ENCODE data around the gene CNP. TPM values are rescaled to one million over a fixed set of nuclear protein-coding genes. Genes with fewer than 3 reads are reported as not detected.

The CNP gene
- total and polyA plus RNA-seq, 2 of the 8 experiments (the other 6 are each of a cell fraction or from before 2014, with no cell fraction given), result 21.9 to 60.6 TPM

DNA sequence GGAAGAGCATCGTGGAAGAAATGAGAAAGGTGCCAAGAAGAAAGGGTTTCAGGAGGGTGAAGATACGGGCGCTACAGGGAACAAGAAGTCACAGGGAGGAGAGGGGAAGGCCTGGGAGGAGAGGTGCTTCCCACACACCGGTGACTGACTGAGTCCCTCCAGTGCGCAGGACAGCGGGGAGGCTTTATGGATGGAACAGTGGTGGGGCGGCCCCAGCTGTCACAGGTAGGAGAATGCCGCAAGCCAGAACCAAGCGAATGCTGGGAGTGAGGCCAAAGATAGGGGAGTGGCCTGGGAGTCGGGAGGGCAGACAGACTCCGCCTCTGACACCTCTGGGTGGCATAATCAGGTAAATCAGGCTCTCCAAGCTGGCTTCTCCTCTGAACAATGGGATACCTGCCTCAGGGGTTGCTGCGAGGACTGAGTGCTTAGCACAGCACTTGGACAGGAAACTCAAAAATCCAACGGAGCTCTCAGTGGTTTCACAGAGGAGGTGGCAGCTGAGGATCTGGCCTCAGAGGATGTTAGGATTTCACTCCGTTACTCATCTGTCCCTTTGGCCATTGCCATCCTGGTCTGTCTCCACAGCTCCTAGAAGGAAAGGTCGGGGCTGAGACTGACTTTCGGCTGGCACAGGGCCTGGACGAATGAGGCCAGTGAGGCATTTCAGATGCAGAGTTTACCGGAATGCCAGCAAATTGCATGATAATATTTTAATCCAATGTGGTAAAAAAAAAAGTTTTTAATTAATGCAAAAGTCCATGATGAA lies 717 bp upstream of the CNP start:
- Histone ChIP-seq H3K23me2 (ENCODE audit: low read depth, low read length) (peaks cover 8% of the 10 kb centered on the region; the same call in 1 of the 2 replicates), H3K14ac (ENCODE audit: insufficient read length) (no peak overlapping the region), H3K27me3 (replicated peaks in 1 of 4; ENCODE audit: control insufficient read depth in 3 of 4, extremely low read depth in 1 of 4, insufficient read depth in 3 of 4, low read length in 3 of 4) (no peaks in the 10 kb centered on the region), H3K79me1 (ENCODE audit: low read depth, low read length) (peaks cover 3% of the 10 kb centered on the region; the same call in 1 of the 2 replicates), H3K27ac (ENCODE audit: low read depth, low read length) (peak overlapping the region; percentile 61), H3K23ac (ENCODE audit: insufficient read length) (no peak overlapping the region), H4K91ac (replicated peaks; ENCODE audit: insufficient read length, low read length) (peak overlapping the region; percentile 45), H2BK5ac (ENCODE audit: low read depth, low read length) (no peak overlapping the region), H3K9ac (replicated peaks in 1 of 4; ENCODE audit: extremely low read depth in 1 of 4, low read depth in 3 of 4, low read length in 3 of 4) (peak overlapping the region in 3 of 4 experiments; percentile 9 to 53 (median 19); a peak in 4 of 7 replicates), H4K5ac (ENCODE audit: insufficient read length, low read depth, low read length) (peak overlapping the region; percentile 50), H2BK20ac (ENCODE audit: low read length) (no peak overlapping the region), H3K79me2 (ENCODE audit: control insufficient read depth in 1 of 2, insufficient read depth in 2 of 2, low read length in 2 of 2) (no peaks in the 10 kb centered on the region), H3K4me3 (ENCODE audit: extremely low read depth in 1 of 4, insufficient read depth in 2 of 4, low read depth in 3 of 4, low read length in 4 of 4) (peak overlapping the region; percentile 71 to 96 (median 78)), H2AK5ac (ENCODE audit: low read depth, low read length) (0 out of 2 replicates have a peak overlapping the region, but pooled peaks have one; percentile 1), H3K18ac (ENCODE audit: extremely low read depth, low read length) (no peak overlapping the region; the same call in 1 of the 2 replicates), H3K36me3 (ENCODE audit: control insufficient read depth in 2 of 4, insufficient read depth in 4 of 4, low read length in 3 of 4) (peaks cover 0 to 3% (median under 1%) of the 10 kb centered on the region in 4 experiments; a peak in 1 of 8 replicates), H3K56ac (replicated peaks; ENCODE audit: insufficient read length, low read depth, low read length) (no peak overlapping the region), H3K4me2 (ENCODE audit: insufficient read depth in 1 of 2, low read depth in 2 of 2, low read length in 2 of 2) (peak overlapping the region; percentile 86 to 95), H2BK12ac (ENCODE audit: low read depth, low read length) (no peak overlapping the region), H3K9me3 (ENCODE audit: insufficient read depth in 2 of 2, low read depth in 1 of 2, low read length in 1 of 2) (no peaks in the 10 kb centered on the region), H2BK15ac (ENCODE audit: low read length) (no peak overlapping the region), H4K8ac (ENCODE audit: extremely low read depth, insufficient read depth, low read length) (peak overlapping the region; percentile 39; the same call in 1 of the 2 replicates), H2AFZ (ENCODE audit: low read length) (no peak overlapping the region), H2BK120ac (replicated peaks; ENCODE audit: low read depth, low read length) (peak overlapping the region; percentile 69), H4K20me1 (replicated peaks in 1 of 2; ENCODE audit: control insufficient read depth in 1 of 2, insufficient read depth in 2 of 2, low read length in 2 of 2) (peaks cover 0 to 8% of the 10 kb centered on the region in 2 experiments), H3K4me1 (replicated peaks in 1 of 4; ENCODE audit: control insufficient read depth in 3 of 4, insufficient read depth in 4 of 4, low read length in 3 of 4) (peaks cover 0 to 10% (median 5%) of the 10 kb centered on the region in 4 experiments; a peak in 6 of 7 replicates), H3K4ac (replicated peaks; ENCODE audit: insufficient read length, low read depth, low read length) (no peak overlapping the region)
- CTCF ChIA-PET (ENCODE audit: partially characterized antibody), result interaction anchor here (0.8 to 11.6 kb wide), 17 partner anchors 9 to 164 kb away, joined by 3 to 205 read pairs (median 3); partner anchors contain the start of genes ACLY and NKIRAS2
- peak in 1 of 2 experiments; percentile 82 for DNase-seq (ENCODE audit: low read depth in 1 of 2, low spot score in 2 of 2)
- POLR2A ChIA-PET (ENCODE audit: partially characterized antibody), result interaction anchor here (0.6 to 6.3 kb wide), 23 partner anchors 10 to 708 kb away, joined by 3 to 67 read pairs (median 4); partner anchors contain the start of genes ACLY, DNAJC7, EIF1 and JUP
- peak; percentile 86 for FAIRE-seq
- WGBS, 2 experiments (ENCODE audit: extremely low coverage in 1 of 2, insufficient coverage in 1 of 2, insufficient read length in 1 of 2, insufficient replicate concordance in 2 of 2, low coverage in 1 of 2, low lambda C conversion rate in 2 of 2, missing lambda C conversion rate in 1 of 2), result 12% methylated on average over 18 of the region's 18 CpGs; no CpG with 5 or more reads in 1 of the 2 experiments
- TF ChIP-seq SUZ12 (IDR thresholded peaks at IDR 0.05; ENCODE audit: low read length), result no peak

Measured in H1 (cell line).